Ascending aorta (tissue), 2 donors: ENCODE measurements around the gene ZNF483. TPM values are rescaled to one million over a fixed set of nuclear protein-coding genes. Genes with fewer than 3 reads are reported as not detected.

ENCODE experiments used
- DNase-seq, 2 donors: peaks; one replicate each; pipeline ENCODE4 v3.0.0-alpha.2; 2019; ENCODE audit warnings: low spot score in 2 of 2
- H3K27ac ChIP-seq, 2 donors: fragments of 200-600 bp; sonication (generic); one replicate each; pipeline ENCODE4 v1.5.1; 2016 to 2017; ENCODE audit warnings: mild to moderate bottlenecking in 1 of 2
- H3K27me3 ChIP-seq: fragments of 200-600 bp; sonication (generic); one replicate; pipeline ENCODE4 v1.5.1; 2017
- H3K36me3 ChIP-seq, 2 donors: fragments of 200-600 bp; sonication (generic); one replicate each; pipeline ENCODE4 v1.5.1; 2016
- H3K4me1 ChIP-seq, 2 donors: fragments of 200-600 bp; sonication (generic); one replicate each; pipeline ENCODE4 v1.5.1; 2016 to 2017; ENCODE audit warnings: mild to moderate bottlenecking in 1 of 2
- H3K4me3 ChIP-seq, 2 donors: fragments of 200-600 bp; sonication (generic); one replicate each; pipeline ENCODE4 v1.5.1; 2016 to 2017; ENCODE audit warnings: mild to moderate bottlenecking in 1 of 2
- H3K9me3 ChIP-seq, 2 donors: fragments of 200-600 bp; sonication (generic); one replicate each; pipeline ENCODE4 v1.5.1; 2016
- intact Hi-C: fragments of 100-400 bp; cut with DNase I; formaldehyde crosslinking; loops from one replicate; pipeline ENCODE4 v1.15.1; 2023
- total RNA-seq: library from RNA; depleted of rRNA; stranded (reverse); fragments of >200 nt; gene quantifications from one replicate; pipeline ENCODE4 v1.1.0, GENCODE V29; 2016
- TF ChIP-seq, protein P1 (sequence below), 3 experiments: fragments of 200-600 bp in 2 of 3; fragments of 450-650 bp in 1 of 3; sonication (generic) in 2 of 3; IDR thresholded peaks; one replicate each; pipeline ENCODE4 v1.5.1; 2016 to 2019; ENCODE audit warnings: antibody characterized with exemption in 3 of 3, mild to moderate bottlenecking in 1 of 3, moderate library complexity in 1 of 3

Gene ZNF483
- 3.1 TPM for total RNA-seq

DNA sequence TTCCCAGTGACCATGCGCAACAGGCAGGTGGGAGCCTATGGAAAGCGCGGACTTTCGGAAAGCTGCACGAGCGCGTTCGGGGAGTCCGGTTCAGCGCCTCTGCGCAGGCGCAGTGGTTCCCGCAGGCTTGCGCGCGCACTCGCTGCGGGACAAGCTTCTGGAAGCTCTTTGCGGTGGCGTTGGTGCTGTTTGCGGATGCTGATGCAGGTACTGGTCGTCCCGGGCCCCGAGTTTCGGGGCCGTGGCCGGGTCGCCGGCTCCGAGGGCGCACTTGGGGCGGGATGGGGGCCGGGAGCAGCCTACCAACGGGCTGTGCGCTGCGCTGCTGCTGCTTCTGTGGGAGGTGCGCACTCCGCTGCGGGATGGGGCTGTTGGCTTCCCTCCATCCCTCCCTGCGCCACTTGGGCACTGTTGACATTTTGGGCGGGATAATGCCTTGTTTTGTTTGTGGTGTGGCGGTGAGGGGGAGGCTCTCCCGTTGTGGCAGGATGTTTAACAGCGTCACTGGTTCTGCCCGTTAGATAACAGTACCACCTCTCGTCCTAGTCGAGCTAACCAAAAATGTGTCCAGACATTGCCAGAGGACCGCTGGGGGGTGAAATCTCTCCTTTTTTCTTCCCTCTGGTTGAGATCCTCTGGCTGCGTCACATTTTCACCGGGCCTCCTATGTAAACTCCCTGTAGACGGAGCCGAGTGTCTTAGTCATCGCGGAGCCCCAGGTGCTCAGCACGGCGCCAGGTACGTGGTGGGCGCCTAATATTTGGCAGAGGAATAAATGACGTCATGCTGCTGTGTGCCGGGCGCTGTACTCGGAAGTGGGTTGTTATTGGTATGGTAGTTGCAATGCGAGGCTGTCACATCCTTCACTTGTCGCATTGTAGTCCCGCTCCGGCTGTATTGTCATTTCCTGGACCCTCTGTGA, at the start of gene ZNF483:
Gene ZNF483 (plus strand): TSS at position 124 of the 922 bp plus-strand sequence. CDS start 2,217 bp downstream, outside the sequence.
- peak; percentile 13 to 78 for DNase-seq
- H3K27me3 ChIP-seq, result no peaks in the 10 kb centered on the region
- TF ChIP-seq, protein P1, sequence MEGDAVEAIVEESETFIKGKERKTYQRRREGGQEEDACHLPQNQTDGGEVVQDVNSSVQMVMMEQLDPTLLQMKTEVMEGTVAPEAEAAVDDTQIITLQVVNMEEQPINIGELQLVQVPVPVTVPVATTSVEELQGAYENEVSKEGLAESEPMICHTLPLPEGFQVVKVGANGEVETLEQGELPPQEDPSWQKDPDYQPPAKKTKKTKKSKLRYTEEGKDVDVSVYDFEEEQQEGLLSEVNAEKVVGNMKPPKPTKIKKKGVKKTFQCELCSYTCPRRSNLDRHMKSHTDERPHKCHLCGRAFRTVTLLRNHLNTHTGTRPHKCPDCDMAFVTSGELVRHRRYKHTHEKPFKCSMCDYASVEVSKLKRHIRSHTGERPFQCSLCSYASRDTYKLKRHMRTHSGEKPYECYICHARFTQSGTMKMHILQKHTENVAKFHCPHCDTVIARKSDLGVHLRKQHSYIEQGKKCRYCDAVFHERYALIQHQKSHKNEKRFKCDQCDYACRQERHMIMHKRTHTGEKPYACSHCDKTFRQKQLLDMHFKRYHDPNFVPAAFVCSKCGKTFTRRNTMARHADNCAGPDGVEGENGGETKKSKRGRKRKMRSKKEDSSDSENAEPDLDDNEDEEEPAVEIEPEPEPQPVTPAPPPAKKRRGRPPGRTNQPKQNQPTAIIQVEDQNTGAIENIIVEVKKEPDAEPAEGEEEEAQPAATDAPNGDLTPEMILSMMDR (IDR thresholded peaks at IDR 0.05), result no peak
- peaks cover 5 to 20% of the 10 kb centered on the region in 2 donors for H3K9me3 ChIP-seq
- peaks cover 7 to 34% of the 10 kb centered on the region in 2 donors for H3K36me3 ChIP-seq
- peak within 1 kb of the TSS; percentile 54 to 61 for H3K27ac ChIP-seq
- peak within 1 kb of the TSS; percentile 78 to 92 for H3K4me3 ChIP-seq
- no peaks in the 10 kb centered on the region for H3K4me1 ChIP-seq
- intact Hi-C loops, result no loop called here

DNA sequence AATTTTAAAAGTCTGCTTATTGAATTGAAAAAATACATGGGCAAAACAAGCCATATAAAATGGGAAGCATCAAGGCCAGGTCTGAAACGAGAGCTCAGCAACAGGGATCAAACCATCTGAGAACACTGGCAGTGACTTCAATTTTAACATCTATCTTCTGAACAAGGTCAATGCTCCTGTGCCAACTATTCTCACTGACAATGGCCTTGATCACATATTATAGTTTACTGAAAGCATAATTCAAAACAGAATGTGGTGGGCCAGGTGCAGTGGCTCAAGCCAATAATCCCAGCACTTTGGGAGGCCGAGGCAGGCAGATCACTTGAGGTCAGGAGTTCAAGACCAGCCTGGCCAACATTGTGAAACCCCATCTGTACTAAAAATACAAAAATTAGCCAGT, 49.8 kb upstream of the ZNF483 start:
- intact Hi-C loops, result no loop called here
- Histone ChIP-seq H3K9me3 (no peaks in the 10 kb centered on the region), H3K36me3 (no peaks in the 10 kb centered on the region), H3K4me3 (no peak overlapping the region), H3K27me3 (no peaks in the 10 kb centered on the region), H3K4me1 (peaks cover 0 to 3% of the 10 kb centered on the region in 2 donors), H3K27ac (no peak overlapping the region)
- TF ChIP-seq, protein P1 (IDR thresholded peaks at IDR 0.05), result no peak
- no peak for DNase-seq

DNA sequence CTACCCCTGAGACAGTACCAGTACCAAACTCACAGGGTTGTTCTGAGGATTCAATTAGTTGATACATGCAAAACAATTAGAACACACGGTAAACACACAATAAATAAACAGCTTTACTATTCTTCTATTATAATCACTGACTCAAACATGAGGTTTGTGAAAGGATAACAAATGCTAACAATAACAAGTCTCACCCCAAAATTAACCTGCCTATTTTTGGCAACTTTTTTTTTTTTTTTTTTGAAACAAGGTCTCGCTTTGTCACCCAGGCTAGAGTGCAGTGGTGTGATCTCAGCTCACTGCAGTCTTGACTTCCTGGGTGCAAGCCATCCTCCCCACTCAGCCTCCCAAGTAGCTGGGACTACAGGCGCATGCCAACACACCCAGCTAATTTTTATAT, 47.3 kb upstream of the ZNF483 start:
- Histone ChIP-seq H3K36me3 (no peaks in the 10 kb centered on the region), H3K9me3 (no peaks in the 10 kb centered on the region)
- intact Hi-C loops, result no loop called here

DNA sequence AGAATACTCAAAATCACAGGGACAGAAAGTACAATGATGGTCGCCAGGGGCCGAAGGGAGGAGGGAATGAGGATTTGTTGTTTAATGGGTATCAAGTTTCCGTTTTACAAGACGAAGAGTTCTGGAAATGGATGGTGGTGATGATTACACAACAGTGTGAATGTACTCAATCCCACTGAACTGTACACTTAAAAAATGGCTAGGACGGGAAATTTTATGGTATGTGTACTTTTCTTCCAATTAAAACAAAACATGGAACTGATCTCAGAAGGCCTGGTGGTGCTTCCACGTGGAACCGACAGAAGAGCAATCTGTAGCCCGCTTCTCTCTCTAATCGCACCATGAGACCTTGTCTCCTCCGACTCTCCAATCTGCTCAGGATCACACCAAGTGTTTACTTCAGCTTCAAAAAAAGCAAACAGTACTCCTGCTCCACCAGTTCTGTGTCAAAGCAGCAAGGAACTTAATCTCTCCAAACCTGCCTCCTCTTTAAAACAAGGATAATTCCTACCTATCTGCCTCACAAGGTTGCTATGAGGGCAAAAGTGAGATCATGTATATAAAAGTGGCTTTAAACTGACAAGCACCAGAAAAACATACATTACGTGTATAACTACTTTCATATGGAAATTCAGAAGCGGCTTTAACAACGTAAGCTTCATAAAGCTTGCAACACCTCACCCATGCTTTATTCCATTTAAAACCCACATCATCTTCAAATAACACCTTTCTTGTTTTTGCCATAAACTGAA, 42.9 kb upstream of the ZNF483 start:
- Histone ChIP-seq H3K27ac (peak overlapping the region; percentile 97 to 99), H3K9me3 (no peaks in the 10 kb centered on the region), H3K4me1 (peaks cover 7 to 14% of the 10 kb centered on the region in 2 donors), H3K4me3 (peak overlapping the region; percentile 92 to 98), H3K36me3 (no peaks in the 10 kb centered on the region), H3K27me3 (no peaks in the 10 kb centered on the region)
- no peak for DNase-seq
- TF ChIP-seq, protein P1 (IDR thresholded peaks at IDR 0.05), result no peak
- intact Hi-C loops, result no loop called here

More for the DNA sequence above, 47.3 kb upstream of the ZNF483 start:
- TF ChIP-seq, protein P1 (IDR thresholded peaks at IDR 0.05), result no peak
- no peak for DNase-seq
- Histone ChIP-seq H3K4me3 (no peak overlapping the region), H3K27ac (no peak overlapping the region), H3K4me1 (peaks cover 3 to 8% of the 10 kb centered on the region in 2 donors), H3K27me3 (no peaks in the 10 kb centered on the region)

DNA sequence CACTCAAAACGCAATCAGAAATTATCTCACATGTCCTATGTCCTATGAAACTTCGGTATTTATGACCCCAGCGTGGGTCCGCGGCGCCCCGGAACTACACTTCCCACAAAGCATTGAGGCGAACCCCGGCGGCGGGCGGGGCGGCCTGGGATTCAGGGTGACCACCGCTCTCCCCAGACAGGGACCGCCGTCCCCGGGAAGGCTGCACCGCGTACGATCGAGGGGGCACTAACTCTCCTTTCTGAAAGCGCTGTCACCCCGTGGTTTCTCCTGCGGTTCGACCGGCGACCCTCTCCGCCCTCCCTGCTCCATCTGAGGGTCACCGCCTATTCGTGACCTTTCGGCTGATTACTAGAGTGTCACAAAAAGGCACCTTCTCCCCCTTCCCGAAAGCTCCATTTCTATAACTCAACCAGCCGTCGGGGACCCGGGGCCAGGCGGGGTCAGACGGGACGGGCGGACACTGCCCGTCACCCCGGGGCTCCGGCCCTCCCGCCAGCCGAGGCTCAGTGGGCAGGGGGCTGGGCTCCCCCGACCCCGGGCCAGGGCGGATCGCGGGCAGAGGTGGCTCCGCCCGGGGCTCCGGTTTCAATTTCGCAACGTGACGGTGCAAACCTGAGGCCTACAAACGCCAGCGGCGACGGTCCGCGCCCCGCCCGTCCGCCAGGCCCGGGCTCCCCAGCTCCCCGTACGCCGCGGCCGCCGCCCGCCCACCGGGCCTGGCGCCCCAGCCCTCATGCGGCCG, 42.1 kb upstream of the ZNF483 start:
- Histone ChIP-seq H3K27me3 (no peaks in the 10 kb centered on the region), H3K36me3 (no peaks in the 10 kb centered on the region), H3K4me3 (peak overlapping the region; percentile 92 to 98), H3K4me1 (peaks cover 7 to 14% of the 10 kb centered on the region in 2 donors), H3K9me3 (no peaks in the 10 kb centered on the region), H3K27ac (peak overlapping the region; percentile 97 to 99)
- intact Hi-C loops, result no loop called here
- TF ChIP-seq, protein P1 (IDR thresholded peaks at IDR 0.05), result no peak
- peak; percentile 26 to 83 for DNase-seq
